Left ventricle myocardium inferior (tissue), 1 donor: Measurements from ENCODE around the gene ENAH. TPM values are rescaled to one million over a fixed set of nuclear protein-coding genes. Genes with fewer than 3 reads are reported as not detected.

Experiments used
- DNase-seq: peaks from one replicate; pipeline ENCODE4 v3.0.0-alpha.2; 2020
- H3K27ac ChIP-seq: fragments of 200-600 bp; replicated peaks from 2 replicates; pipeline ENCODE4 v1.8.0; 2021
- H3K27me3 ChIP-seq: fragments of 200-600 bp; 2 replicates; pipeline ENCODE4 v1.8.0; 2021; ENCODE audit warnings: low read depth
- H3K36me3 ChIP-seq: fragments of 200-600 bp; 2 replicates; pipeline ENCODE4 v1.8.0; 2021
- H3K4me1 ChIP-seq: fragments of 200-600 bp; 2 replicates; pipeline ENCODE4 v1.8.0; 2021
- H3K4me3 ChIP-seq: fragments of 200-600 bp; 2 replicates; pipeline ENCODE4 v1.8.0; 2021; ENCODE audit warnings: mild to moderate bottlenecking, moderate library complexity
- H3K9me3 ChIP-seq: fragments of 200-600 bp; replicated peaks from 2 replicates; pipeline ENCODE4 v1.8.0; 2021
- intact Hi-C: fragments of 100-400 bp; cut with micrococcal nuclease; formaldehyde crosslinking; loops from one replicate; pipeline ENCODE4 v1.11.0; 2022
- total RNA-seq: library from RNA; stranded (reverse); fragmentation: NEBNext Ultra II Directional; extraction: Animal tissue kit (Norgen Biotek cat#: 25700); gene quantifications from one replicate; pipeline ENCODE4 v1.2.1, GENCODE V29; 2021
- TF ChIP-seq, protein P1 (sequence below): fragments of 200-600 bp; IDR thresholded peaks from 2 replicates; pipeline ENCODE4 v1.8.0; 2021; ENCODE audit warnings: antibody characterized with exemption, mild to moderate bottlenecking, borderline replicate concordance
- donor health status: DM: no; HTN: yes; CAD: no; lungs with severe emphysema.

Gene ENAH
- total RNA-seq, 1 donor from 2014 or later = 78.6 TPM

DNA sequence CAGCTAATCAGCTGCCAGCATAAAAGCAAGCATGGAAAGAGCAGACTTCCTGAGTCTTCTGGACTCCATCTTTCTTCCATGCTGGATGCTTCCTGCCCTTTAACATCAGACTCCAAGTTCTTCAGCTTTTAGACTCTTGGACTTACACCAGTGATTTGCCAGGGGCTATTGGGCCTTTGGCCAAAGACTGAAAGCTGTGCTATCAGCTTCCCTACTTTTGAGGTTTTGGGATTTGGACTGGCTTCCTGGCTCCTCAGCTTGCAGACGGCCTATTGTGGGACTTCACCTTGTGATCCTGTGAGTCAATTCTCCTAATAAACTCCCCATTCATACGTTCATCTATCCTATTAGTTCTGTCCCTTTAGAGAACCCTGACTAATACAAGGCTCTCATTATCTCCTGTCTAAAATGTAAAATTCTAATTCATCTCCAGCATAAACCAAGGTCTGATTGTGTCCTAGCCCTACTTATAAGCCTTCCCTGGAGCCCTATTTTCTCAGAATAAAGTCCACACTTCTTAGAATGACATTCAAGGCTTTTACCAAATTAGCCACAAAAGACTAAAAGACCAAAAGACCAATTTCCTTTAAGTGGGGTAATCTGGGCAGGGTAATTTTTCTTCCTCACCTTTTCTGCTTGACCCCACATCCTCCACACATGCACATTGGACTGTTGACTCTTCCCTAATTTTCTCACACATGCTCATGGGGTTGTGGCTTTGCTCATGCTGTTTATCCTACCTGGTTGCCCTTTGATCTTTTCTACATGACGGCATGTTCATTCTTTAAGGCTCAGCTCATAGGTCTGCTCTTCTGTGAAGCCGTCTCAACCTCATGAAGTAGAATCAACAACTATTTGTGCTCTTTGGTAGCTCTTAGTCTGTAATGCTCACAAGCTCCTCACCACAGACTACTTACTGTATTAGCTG lies 18.1 kb upstream of the ENAH start:
- no peak for DNase-seq
- TF ChIP-seq, protein P1, sequence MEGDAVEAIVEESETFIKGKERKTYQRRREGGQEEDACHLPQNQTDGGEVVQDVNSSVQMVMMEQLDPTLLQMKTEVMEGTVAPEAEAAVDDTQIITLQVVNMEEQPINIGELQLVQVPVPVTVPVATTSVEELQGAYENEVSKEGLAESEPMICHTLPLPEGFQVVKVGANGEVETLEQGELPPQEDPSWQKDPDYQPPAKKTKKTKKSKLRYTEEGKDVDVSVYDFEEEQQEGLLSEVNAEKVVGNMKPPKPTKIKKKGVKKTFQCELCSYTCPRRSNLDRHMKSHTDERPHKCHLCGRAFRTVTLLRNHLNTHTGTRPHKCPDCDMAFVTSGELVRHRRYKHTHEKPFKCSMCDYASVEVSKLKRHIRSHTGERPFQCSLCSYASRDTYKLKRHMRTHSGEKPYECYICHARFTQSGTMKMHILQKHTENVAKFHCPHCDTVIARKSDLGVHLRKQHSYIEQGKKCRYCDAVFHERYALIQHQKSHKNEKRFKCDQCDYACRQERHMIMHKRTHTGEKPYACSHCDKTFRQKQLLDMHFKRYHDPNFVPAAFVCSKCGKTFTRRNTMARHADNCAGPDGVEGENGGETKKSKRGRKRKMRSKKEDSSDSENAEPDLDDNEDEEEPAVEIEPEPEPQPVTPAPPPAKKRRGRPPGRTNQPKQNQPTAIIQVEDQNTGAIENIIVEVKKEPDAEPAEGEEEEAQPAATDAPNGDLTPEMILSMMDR = no peak
- Histone ChIP-seq H3K27ac (no peak overlapping the region), H3K9me3 (no peaks in the 10 kb centered on the region), H3K4me3 (no peak overlapping the region), H3K27me3 (no peaks in the 10 kb centered on the region), H3K4me1 (no peaks in the 10 kb centered on the region), H3K36me3 (no peaks in the 10 kb centered on the region)
- intact Hi-C loops = no loop called here

- TF ChIP-seq, protein P1 = no peak
- DNase-seq = no peak
- no peak overlapping the region for H3K27ac ChIP-seq
- intact Hi-C loops = no loop called here
- H3K36me3 ChIP-seq = no peaks in the 10 kb centered on the region
- no peaks in the 10 kb centered on the region for H3K4me1 ChIP-seq
- no peak overlapping the region for H3K4me3 ChIP-seq
- H3K27me3 ChIP-seq = no peaks in the 10 kb centered on the region
- H3K9me3 ChIP-seq = no peaks in the 10 kb centered on the region
Observed at GRCh38 chr1:225670356-225670755, 17.4 kb upstream of the ENAH start.

DNA sequence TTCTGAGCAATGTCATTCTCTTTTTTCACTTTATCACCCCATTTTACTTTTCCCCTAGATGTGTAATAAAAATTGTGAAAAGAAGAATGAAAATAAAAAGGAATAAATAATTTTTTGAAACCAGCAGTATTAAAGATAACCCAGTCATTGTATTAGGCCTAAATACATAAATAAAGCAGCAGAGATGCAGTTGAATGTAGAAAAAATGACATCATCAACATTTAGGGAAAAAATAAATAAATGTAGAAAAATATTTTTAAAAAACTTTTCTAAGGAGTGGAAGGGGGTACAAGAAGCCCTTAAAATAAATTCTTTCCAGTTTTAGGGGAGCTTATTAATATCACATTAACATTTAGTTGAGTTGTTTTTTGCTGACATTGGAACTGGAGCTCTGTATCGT lies 15.3 kb upstream of the ENAH start:
- no peak for DNase-seq
- intact Hi-C loops = no loop called here

DNA sequence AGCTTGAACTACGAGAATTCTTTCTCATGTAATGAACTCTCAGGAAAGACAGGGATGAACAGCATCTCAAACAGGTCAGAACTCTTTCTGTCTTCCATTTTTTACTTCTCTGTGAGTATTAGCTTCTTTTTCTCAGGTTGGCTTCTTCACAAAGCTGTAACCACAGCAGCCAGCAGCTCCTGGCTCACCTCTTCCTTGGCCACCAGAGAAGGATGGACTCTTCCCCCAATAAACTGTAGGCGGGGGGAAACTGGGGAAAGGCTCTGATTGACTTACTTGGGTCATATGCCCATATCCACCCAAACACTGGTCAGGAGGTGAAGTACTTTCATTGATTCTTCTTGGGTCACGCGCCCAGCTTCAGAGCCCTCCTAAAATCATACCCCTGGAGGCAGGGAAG lies 14.4 kb upstream of the ENAH start:
- intact Hi-C loops = no loop called here
- Histone ChIP-seq H3K4me3 (no peak overlapping the region), H3K27ac (no peak overlapping the region), H3K27me3 (no peaks in the 10 kb centered on the region), H3K36me3 (no peaks in the 10 kb centered on the region), H3K4me1 (peaks cover 3% of the 10 kb centered on the region), H3K9me3 (no peaks in the 10 kb centered on the region)
- TF ChIP-seq, protein P1 = no peak
- DNase-seq = no peak

More for the DNA sequence above, 15.3 kb upstream of the ENAH start:
- no peak overlapping the region for H3K27ac ChIP-seq
- TF ChIP-seq, protein P1 = no peak
- H3K27me3 ChIP-seq = no peaks in the 10 kb centered on the region
- H3K9me3 ChIP-seq = no peaks in the 10 kb centered on the region
- no peak overlapping the region for H3K4me3 ChIP-seq
- no peaks in the 10 kb centered on the region for H3K36me3 ChIP-seq
- no peaks in the 10 kb centered on the region for H3K4me1 ChIP-seq

GRCh38 chr1:225666495-225666894 lies 13.6 kb upstream of the ENAH start:
- TF ChIP-seq, protein P1 = no peak
- intact Hi-C loops = no loop called here
- Histone ChIP-seq H3K4me1 (peaks cover 11% of the 10 kb centered on the region), H3K4me3 (no peak overlapping the region), H3K36me3 (no peaks in the 10 kb centered on the region), H3K27ac (no peak overlapping the region), H3K27me3 (no peaks in the 10 kb centered on the region), H3K9me3 (no peaks in the 10 kb centered on the region)
- no peak for DNase-seq
